H1 (cell line): ENCODE measurements around the gene SPEM3. TPM values are rescaled to one million over a fixed set of nuclear protein-coding genes. Genes with fewer than 3 reads are reported as not detected.

Experiments
- CTCF ChIA-PET: fragments of 300-600 bp; sonication (Branson Sonifier 250); formaldehyde crosslinking; loops from one replicate; lab custom pipeline; 2021; ENCODE audit not compliant: partially characterized antibody; lab: Charles Lee
- POLR2A ChIA-PET: fragments of 300-600 bp; sonication (Branson Sonifier 250); formaldehyde crosslinking; loops from one replicate; lab custom pipeline; 2021; ENCODE audit warnings: inconsistent platforms; ENCODE audit not compliant: partially characterized antibody; lab: Charles Lee
- DNase-seq, 2 experiments: peaks; one replicate each; pipeline versions ENCODE4 v3.0.0 to v3.0.0-alpha.2; 2010 to 2022; ENCODE audit warnings: low spot score in 2 of 2, low read depth in 1 of 2, mixed read lengths in 1 of 2
- FAIRE-seq: peaks from 2 replicates; lab custom pipeline; 2011; peaks lifted over from hg19 to GRCh38; lab: Jason Lieb, UNC
- H2AFZ ChIP-seq: 2 replicates; pipeline ENCODE4 v1.8.1; 2012; ENCODE audit warnings: low read length, inconsistent platforms
- H2AK5ac ChIP-seq: 2 replicates; pipeline ENCODE4 v1.6.1; 2013; ENCODE audit warnings: low read depth, low read length
- H2BK120ac ChIP-seq: replicated peaks from 2 replicates; pipeline ENCODE3; 2013; ENCODE audit warnings: low read depth, low read length, inconsistent platforms
- H2BK12ac ChIP-seq: 2 replicates; pipeline ENCODE4 v1.6.1; 2013; ENCODE audit warnings: low read depth, low read length
- H2BK15ac ChIP-seq: 2 replicates; pipeline ENCODE4 v1.6.1; 2013; ENCODE audit warnings: low read length
- H2BK20ac ChIP-seq: 2 replicates; pipeline ENCODE4 v1.6.1; 2013; ENCODE audit warnings: low read length
- H2BK5ac ChIP-seq: 2 replicates; pipeline ENCODE4 v1.6.1; 2013; ENCODE audit warnings: low read depth, low read length
- H3K14ac ChIP-seq: 2 replicates; pipeline ENCODE4 v1.6.1; 2013; ENCODE audit warnings: inconsistent platforms; ENCODE audit not compliant: insufficient read length
- H3K18ac ChIP-seq: 2 replicates; pipeline ENCODE4 v1.6.1; 2013; ENCODE audit warnings: low read length; ENCODE audit errors: extremely low read depth
- H3K23ac ChIP-seq: 2 replicates; pipeline ENCODE4 v1.6.1; 2013; ENCODE audit warnings: inconsistent platforms; ENCODE audit not compliant: insufficient read length
- H3K23me2 ChIP-seq: 2 replicates; pipeline ENCODE4 v1.6.1; 2013; ENCODE audit warnings: low read depth, low read length
- H3K27ac ChIP-seq: 2 replicates; pipeline ENCODE4 v1.6.1; 2011; ENCODE audit warnings: low read depth, low read length, inconsistent platforms
- H3K27me3 ChIP-seq, 4 experiments: replicated peaks in 1 of 4; 1 replicate in 1 of 4; 2 replicates in 3 of 4; pipeline versions ENCODE4 v1.6.1 to v1.8.1; 2011 to 2013; ENCODE audit warnings: low read length in 3 of 4, mild to moderate bottlenecking in 3 of 4, inconsistent platforms in 2 of 4, mixed read lengths in 2 of 4, moderate library complexity in 1 of 4; ENCODE audit not compliant: control insufficient read depth in 3 of 4, insufficient read depth in 3 of 4; ENCODE audit errors: extremely low read depth in 1 of 4
- H3K36me3 ChIP-seq, 4 experiments: 2 replicates each; pipeline versions ENCODE4 v1.6.1 to v1.8.1; 2011 to 2013; ENCODE audit warnings: mild to moderate bottlenecking in 4 of 4, low read length in 3 of 4, moderate library complexity in 2 of 4, control low read depth in 1 of 4, inconsistent platforms in 1 of 4; ENCODE audit not compliant: insufficient read depth in 4 of 4, control insufficient read depth in 2 of 4
- H3K4ac ChIP-seq: replicated peaks from 2 replicates; pipeline ENCODE3; 2013; ENCODE audit warnings: low read length, low read depth, mixed read lengths, inconsistent platforms; ENCODE audit not compliant: insufficient read length
- H3K4me1 ChIP-seq, 4 experiments: replicated peaks in 1 of 4; 1 replicate in 1 of 4; 2 replicates in 3 of 4; pipeline versions ENCODE4 v1.6.1 to v1.8.1; 2011 to 2013; ENCODE audit warnings: low read length in 3 of 4, inconsistent platforms in 2 of 4, mixed read lengths in 1 of 4; ENCODE audit not compliant: insufficient read depth in 4 of 4, control insufficient read depth in 3 of 4
- H3K4me2 ChIP-seq, 2 experiments: 2 replicates each; pipeline versions ENCODE4 v1.6.1 to v1.8.1; 2011 to 2013; ENCODE audit warnings: low read depth in 2 of 2, low read length in 2 of 2, control low read depth in 1 of 2, inconsistent platforms in 1 of 2, mild to moderate bottlenecking in 1 of 2; ENCODE audit not compliant: insufficient read depth in 1 of 2
- H3K4me3 ChIP-seq, 4 experiments: fragments of 200-600, 300-600 bp in 1 of 4; sonication (generic), shearing (Covaris generic), sonication (Bioruptor Twin) in 1 of 4; 2 replicates each; pipeline versions ENCODE4 v1.5.1 to v1.8.1; 2011 to 2016; ENCODE audit warnings: low read length in 4 of 4, low read depth in 3 of 4, control low read depth in 2 of 4, inconsistent platforms in 2 of 4, mild to moderate bottlenecking in 2 of 4, mixed read lengths in 1 of 4, moderate library complexity in 1 of 4; ENCODE audit not compliant: insufficient read depth in 2 of 4; ENCODE audit errors: extremely low read depth in 1 of 4
- H3K56ac ChIP-seq: replicated peaks from 2 replicates; pipeline ENCODE3; 2013; ENCODE audit warnings: low read depth, mild to moderate bottlenecking, mixed read lengths, low read length, inconsistent platforms; ENCODE audit not compliant: insufficient read length
- H3K79me1 ChIP-seq: 2 replicates; pipeline ENCODE4 v1.6.1; 2013; ENCODE audit warnings: low read depth, low read length, control low read depth
- H3K79me2 ChIP-seq, 2 experiments: 2 replicates each; pipeline versions ENCODE4 v1.6.1 to v1.8.1; 2012 to 2013; ENCODE audit warnings: low read length in 2 of 2, mild to moderate bottlenecking in 2 of 2, inconsistent platforms in 1 of 2; ENCODE audit not compliant: insufficient read depth in 2 of 2, control insufficient read depth in 1 of 2
- H3K9ac ChIP-seq, 4 experiments: replicated peaks in 1 of 4; 1 replicate in 1 of 4; 2 replicates in 3 of 4; pipeline versions ENCODE4 v1.6.1 to v1.8.1; 2011 to 2013; ENCODE audit warnings: low read depth in 3 of 4, low read length in 3 of 4, control low read depth in 2 of 4, mild to moderate bottlenecking in 2 of 4, moderate library complexity in 2 of 4, inconsistent platforms in 1 of 4; ENCODE audit errors: extremely low read depth in 1 of 4
- H3K9me3 ChIP-seq, 2 experiments: 2 replicates each; pipeline versions ENCODE4 v1.6.1 to v1.8.1; 2012 to 2013; ENCODE audit warnings: mild to moderate bottlenecking in 2 of 2, moderate library complexity in 2 of 2, control low read depth in 1 of 2, inconsistent platforms in 1 of 2, low read depth in 1 of 2, low read length in 1 of 2, mixed read lengths in 1 of 2; ENCODE audit not compliant: insufficient read depth in 2 of 2
- H4K20me1 ChIP-seq, 2 experiments: replicated peaks in 1 of 2; 2 replicates each; pipeline versions ENCODE3 to v1.8.1; 2011 to 2013; ENCODE audit warnings: inconsistent platforms in 2 of 2, low read length in 2 of 2, mild to moderate bottlenecking in 1 of 2; ENCODE audit not compliant: insufficient read depth in 2 of 2, control insufficient read depth in 1 of 2
- H4K5ac ChIP-seq: 2 replicates; pipeline ENCODE4 v1.6.1; 2013; ENCODE audit warnings: low read length, low read depth, mixed read lengths, inconsistent platforms; ENCODE audit not compliant: insufficient read length
- H4K8ac ChIP-seq: 2 replicates; pipeline ENCODE4 v1.8.0; 2013; ENCODE audit warnings: mild to moderate bottlenecking, moderate library complexity, low read length, inconsistent platforms; ENCODE audit not compliant: insufficient read depth; ENCODE audit errors: extremely low read depth
- H4K91ac ChIP-seq: replicated peaks from 2 replicates; pipeline ENCODE3; 2013; ENCODE audit warnings: low read length, mixed read lengths, inconsistent platforms; ENCODE audit not compliant: insufficient read length
- GTF2F1 ChIP-seq: IDR thresholded peaks from 2 replicates; pipeline ENCODE4 v1.6.1; 2012; ENCODE audit warnings: low read depth, low read length, improper control_type of control experiment, borderline replicate concordance
- HDAC6 ChIP-seq: IDR thresholded peaks from one replicate; pipeline ENCODE4 v1.7.1; 2012; ENCODE audit warnings: low read depth, mild to moderate bottlenecking, inconsistent platforms, low read length, moderate library complexity
- KDM5A ChIP-seq: fragments of 200-600 bp; IDR thresholded peaks from 2 replicates; pipeline ENCODE4 v1.7.1; 2012; ENCODE audit warnings: mild to moderate bottlenecking, low read length, inconsistent platforms, mixed read lengths
- SRF ChIP-seq: IDR thresholded peaks from 2 replicates; pipeline ENCODE4 v1.6.1; 2011; ENCODE audit warnings: mild to moderate bottlenecking, low read depth, low read length, moderate library complexity
- TCF12 ChIP-seq: IDR thresholded peaks from 2 replicates; pipeline ENCODE4 v1.6.1; 2011; ENCODE audit warnings: low read depth, mild to moderate bottlenecking, low read length
- WGBS, 2 experiments: shearing (Covaris generic) in 1 of 2; methylation state at CpG; one replicate each; pipeline versions ENCODE4 v1.1.6 to v1.1.7; 2013 to 2015; ENCODE audit warnings: low lambda C conversion rate in 2 of 2, mixed read lengths in 2 of 2, inconsistent platforms in 1 of 2, low coverage in 1 of 2, missing lambda C conversion rate in 1 of 2; ENCODE audit not compliant: insufficient replicate concordance in 2 of 2, insufficient coverage in 1 of 2, insufficient read length in 1 of 2; ENCODE audit errors: extremely low coverage in 1 of 2, missing lambda C conversion rate in 1 of 2; 5-methylcytosine and 5-hydroxymethylcytosine counted together
- polyA plus RNA-seq, 7 experiments: library from polyadenylated mRNA; depleted of rRNA in 3 of 7; stranded (reverse) in 5 of 7; unstranded in 2 of 7; fragments of >200 nt in 5 of 7; fragments of 200-250 nt in 2 of 7; gene quantifications; 1 replicate in 5 of 7; 2 replicates in 1 of 7; 4 replicates in 1 of 7; pipeline versions ENCODE4 v1.2.1 to v1.2.3, GENCODE V29; 2011 to 2013; ENCODE audit warnings: missing spikeins in 2 of 7, mixed read lengths in 2 of 7
- total RNA-seq: library from RNA; stranded (reverse); fragmentation: NEBNext Ultra II Directional; extraction: Animal tissue kit (Norgen Biotek cat#: 25700); gene quantifications from 2 replicates; pipeline ENCODE4 v1.2.1, GENCODE V29; 2021

The SPEM3 gene
- total and polyA plus RNA-seq, 2 of the 8 experiments (the other 6 are each of a cell fraction or from before 2014, with no cell fraction given), result 0.02 TPM; not detected in 1

GRCh38 chr17:7432296-7432695, 3.6 kb downstream of the SPEM3 start:
- Histone ChIP-seq H3K23me2 (peaks cover 12% of the 10 kb centered on the region), H3K9me3 (no peaks in the 10 kb centered on the region), H3K4me3 (no peak overlapping the region), H2BK20ac (no peak overlapping the region), H2AK5ac (no peak overlapping the region), H4K8ac (no peak overlapping the region), H2BK5ac (no peak overlapping the region), H3K18ac (no peak overlapping the region), H2BK15ac (no peak overlapping the region), H3K4me1 (peaks cover 0 to 8% (median 4%) of the 10 kb centered on the region in 4 experiments; a peak in 5 of 7 replicates), H3K56ac (no peak overlapping the region), H3K4ac (no peak overlapping the region), H3K4me2 (no peak overlapping the region), H4K20me1 (no peaks in the 10 kb centered on the region), H3K14ac (no peak overlapping the region), H3K79me1 (no peaks in the 10 kb centered on the region), H3K27ac (no peak overlapping the region), H3K27me3 (peaks cover 0 to 5% (median 0%) of the 10 kb centered on the region in 4 experiments; a peak in 1 of 7 replicates), H2BK12ac (no peak overlapping the region), H2AFZ (no peak overlapping the region), H3K9ac (no peak overlapping the region), H4K91ac (no peak overlapping the region), H3K79me2 (no peaks in the 10 kb centered on the region), H2BK120ac (no peak overlapping the region), H3K36me3 (no peaks in the 10 kb centered on the region), H4K5ac (no peak overlapping the region), H3K23ac (no peak overlapping the region)
- CTCF ChIA-PET, result interaction anchor here (0.6 to 2.4 kb wide), 9 partner anchors 9 to 128 kb away, joined by 3 to 6 read pairs (median 4); partner anchors contain the start of gene SPEM1
- 93% methylated on average over 11 of the region's 11 CpGs; no CpG with 5 or more reads in 1 of the 2 experiments for WGBS, 2 experiments
- DNase-seq, result no peak
- POLR2A ChIA-PET, result interaction anchor here (0.7 to 2.2 kb wide), 6 partner anchors 22 to 145 kb away, joined by 3 to 6 read pairs (median 3); partner anchors contain the start of gene TMEM256
- FAIRE-seq, result no peak
- TF ChIP-seq GTF2F1 (no peak), TCF12 (no peak), KDM5A (no peak), HDAC6 (no peak), SRF (no peak)
